Lower leg skin (tissue), 4 donors: ENCODE measurements around the gene XIRP1. TPM values are rescaled to one million over a fixed set of nuclear protein-coding genes. Genes with fewer than 3 reads are reported as not detected.

Source experiments
- DNase-seq, 2 donors: peaks; one replicate each; pipeline ENCODE4 v3.0.0-alpha.2; 2019; ENCODE audit warnings: low spot score in 2 of 2
- H3K4me3 ChIP-seq: fragments of 200-600 bp; sonication (generic); 2 replicates; pipeline ENCODE4 v1.5.1; 2017; ENCODE audit warnings: mild to moderate bottlenecking, low read depth; ENCODE audit not compliant: poor library complexity, severe bottlenecking
- POLR2A ChIP-seq, 2 donors: fragments of 450-650 bp; IDR thresholded peaks; one replicate each; pipeline ENCODE4 v1.6.1; 2016 to 2017; ENCODE audit warnings: antibody characterized with exemption in 2 of 2, mild to moderate bottlenecking in 1 of 2, moderate library complexity in 1 of 2
- whole genome bisulfite sequencing, 2 donors: methylation state at CpG; one replicate each; pipeline ENCODE4 v1.1.5; 2018; 5-methylcytosine and 5-hydroxymethylcytosine counted together
- intact Hi-C: fragments of 100-400 bp; cut with DNase I; formaldehyde crosslinking; loops from one replicate; pipeline ENCODE4 v1.15.0; 2023; ENCODE audit warnings: low total_unique reads
- total RNA-seq, 4 donors: library from RNA; depleted of rRNA; stranded (reverse); fragments of >200 nt; gene quantifications; one replicate each; pipeline ENCODE4 v1.1.0, GENCODE V29; 2016
- TF ChIP-seq, protein P1 (sequence below), 3 donors: fragments of 450-650 bp; IDR thresholded peaks; one replicate each; pipeline ENCODE4 v1.5.1; 2016; ENCODE audit warnings: antibody characterized with exemption in 3 of 3, mild to moderate bottlenecking in 3 of 3, moderate library complexity in 2 of 3

XIRP1 gene
- total RNA-seq, 4 donors from 2014 or later = not detected

DNA sequence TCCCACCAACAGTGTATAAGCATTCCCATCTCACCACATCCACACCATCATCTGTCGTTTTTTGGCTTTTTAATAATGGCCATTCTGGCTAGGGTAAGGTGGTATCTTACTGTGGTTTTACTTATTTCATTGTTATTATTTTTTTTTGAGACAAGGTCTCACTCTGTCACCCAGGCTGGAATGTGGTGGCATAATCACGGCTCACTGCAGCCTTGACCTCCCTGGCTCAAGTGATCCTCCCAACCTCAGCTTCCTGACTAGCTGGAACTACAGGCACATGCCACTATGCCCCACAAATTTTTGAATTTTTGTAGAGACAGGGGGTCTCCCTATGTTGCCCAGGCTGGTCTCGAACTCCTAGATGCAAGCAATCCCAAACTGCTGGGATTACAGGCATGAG lies 28.0 kb downstream of the XIRP1 start:
- DNase-seq = no peak
- H3K4me3 ChIP-seq = no peak overlapping the region
- no peak for TF ChIP-seq POLR2A (IDR thresholded peaks at IDR 0.05)
- TF ChIP-seq, protein P1, sequence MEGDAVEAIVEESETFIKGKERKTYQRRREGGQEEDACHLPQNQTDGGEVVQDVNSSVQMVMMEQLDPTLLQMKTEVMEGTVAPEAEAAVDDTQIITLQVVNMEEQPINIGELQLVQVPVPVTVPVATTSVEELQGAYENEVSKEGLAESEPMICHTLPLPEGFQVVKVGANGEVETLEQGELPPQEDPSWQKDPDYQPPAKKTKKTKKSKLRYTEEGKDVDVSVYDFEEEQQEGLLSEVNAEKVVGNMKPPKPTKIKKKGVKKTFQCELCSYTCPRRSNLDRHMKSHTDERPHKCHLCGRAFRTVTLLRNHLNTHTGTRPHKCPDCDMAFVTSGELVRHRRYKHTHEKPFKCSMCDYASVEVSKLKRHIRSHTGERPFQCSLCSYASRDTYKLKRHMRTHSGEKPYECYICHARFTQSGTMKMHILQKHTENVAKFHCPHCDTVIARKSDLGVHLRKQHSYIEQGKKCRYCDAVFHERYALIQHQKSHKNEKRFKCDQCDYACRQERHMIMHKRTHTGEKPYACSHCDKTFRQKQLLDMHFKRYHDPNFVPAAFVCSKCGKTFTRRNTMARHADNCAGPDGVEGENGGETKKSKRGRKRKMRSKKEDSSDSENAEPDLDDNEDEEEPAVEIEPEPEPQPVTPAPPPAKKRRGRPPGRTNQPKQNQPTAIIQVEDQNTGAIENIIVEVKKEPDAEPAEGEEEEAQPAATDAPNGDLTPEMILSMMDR (IDR thresholded peaks at IDR 0.05) = no peak
- intact Hi-C loops = no loop called here
- WGBS, 2 donors = 87 to 96% methylated on average over 3 of the region's 3 CpGs

DNA sequence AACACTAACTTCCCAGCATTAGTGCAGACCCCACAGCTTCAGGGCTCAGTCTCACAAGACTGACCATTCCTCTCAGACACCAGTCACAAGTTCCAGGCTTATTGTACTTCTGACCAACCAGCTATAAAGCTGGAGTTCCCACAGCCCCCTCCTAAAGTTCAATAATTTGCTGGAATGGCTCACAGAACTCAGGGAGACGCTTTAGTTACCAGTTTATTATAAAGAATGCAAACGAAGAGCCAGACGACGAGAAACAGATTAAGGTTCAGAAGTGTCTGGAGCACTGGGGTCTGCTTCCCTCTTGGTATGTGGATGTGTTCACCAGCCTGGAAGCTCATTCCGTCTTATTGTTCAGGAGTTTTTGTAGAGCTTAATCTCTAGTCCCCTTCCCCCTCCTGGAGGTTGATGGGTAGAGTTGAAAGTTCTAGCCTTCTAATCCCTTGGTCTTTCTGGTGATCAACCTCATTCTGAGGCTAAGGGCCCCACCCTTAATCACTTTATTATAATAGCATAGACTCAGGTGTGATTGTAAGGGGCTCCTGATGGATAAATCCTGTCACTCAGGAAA lies 34.2 kb downstream of the XIRP1 start:
- intact Hi-C loops = no loop called here
- H3K4me3 ChIP-seq = no peak overlapping the region
- WGBS, 2 donors = 74 to 77% methylated on average over 5 of the region's 5 CpGs
- DNase-seq = no peak
- TF ChIP-seq, protein P1 (IDR thresholded peaks at IDR 0.05) = no peak
- no peak for TF ChIP-seq POLR2A (IDR thresholded peaks at IDR 0.05)

DNA sequence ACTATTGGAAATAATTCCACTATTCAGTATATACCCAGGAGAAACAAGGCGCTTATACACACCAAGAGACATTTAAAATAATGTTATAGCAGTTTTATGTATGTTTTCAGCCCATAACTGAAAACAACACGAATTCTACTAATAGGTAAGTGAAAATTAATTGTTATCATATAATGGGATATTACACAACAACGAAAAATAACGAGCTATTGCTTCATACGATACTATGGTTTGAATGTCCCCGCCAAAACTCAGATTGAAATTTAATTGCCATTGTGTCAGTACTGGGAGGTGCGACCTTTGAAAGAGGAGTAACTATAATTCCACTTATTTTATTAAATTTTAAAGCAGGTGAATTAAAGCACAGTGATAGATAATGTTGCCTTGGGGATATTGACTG lies 35.0 kb downstream of the XIRP1 start:
- no peak for DNase-seq
- H3K4me3 ChIP-seq = no peak overlapping the region
- WGBS, 2 donors = 82 to 83% methylated on average over 7 of the region's 7 CpGs
- no peak for TF ChIP-seq POLR2A (IDR thresholded peaks at IDR 0.05)
- TF ChIP-seq, protein P1 (IDR thresholded peaks at IDR 0.05) = no peak
- intact Hi-C loops = no loop called here

DNA sequence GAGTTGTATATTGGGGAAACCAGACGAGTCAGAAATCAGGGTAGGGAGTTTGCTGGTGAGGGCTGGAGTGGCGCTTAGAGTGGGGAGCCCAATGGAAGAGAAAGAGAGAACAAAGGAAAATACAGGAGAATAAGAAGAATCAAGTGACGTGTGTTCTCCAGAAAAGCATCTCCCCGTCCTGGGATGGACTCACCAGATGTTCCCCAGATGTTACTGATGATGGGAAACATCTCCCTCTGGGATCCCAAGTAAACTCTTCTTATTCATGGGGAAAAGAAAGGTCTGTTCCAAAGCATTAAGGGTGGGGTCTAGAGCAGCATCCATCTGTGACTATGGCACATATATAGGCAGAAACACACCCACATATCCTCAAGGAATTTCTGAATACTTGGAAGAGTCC lies 36.0 kb downstream of the XIRP1 start:
- WGBS, 2 donors = 60 to 76% methylated on average over 4 of the region's 4 CpGs
- DNase-seq = peak in 1 of 2 donors; percentile 36
- no peak for TF ChIP-seq POLR2A (IDR thresholded peaks at IDR 0.05)
- TF ChIP-seq, protein P1 (IDR thresholded peaks at IDR 0.05) = no peak
- no peak overlapping the region for H3K4me3 ChIP-seq
- intact Hi-C loops = no loop called here

DNA sequence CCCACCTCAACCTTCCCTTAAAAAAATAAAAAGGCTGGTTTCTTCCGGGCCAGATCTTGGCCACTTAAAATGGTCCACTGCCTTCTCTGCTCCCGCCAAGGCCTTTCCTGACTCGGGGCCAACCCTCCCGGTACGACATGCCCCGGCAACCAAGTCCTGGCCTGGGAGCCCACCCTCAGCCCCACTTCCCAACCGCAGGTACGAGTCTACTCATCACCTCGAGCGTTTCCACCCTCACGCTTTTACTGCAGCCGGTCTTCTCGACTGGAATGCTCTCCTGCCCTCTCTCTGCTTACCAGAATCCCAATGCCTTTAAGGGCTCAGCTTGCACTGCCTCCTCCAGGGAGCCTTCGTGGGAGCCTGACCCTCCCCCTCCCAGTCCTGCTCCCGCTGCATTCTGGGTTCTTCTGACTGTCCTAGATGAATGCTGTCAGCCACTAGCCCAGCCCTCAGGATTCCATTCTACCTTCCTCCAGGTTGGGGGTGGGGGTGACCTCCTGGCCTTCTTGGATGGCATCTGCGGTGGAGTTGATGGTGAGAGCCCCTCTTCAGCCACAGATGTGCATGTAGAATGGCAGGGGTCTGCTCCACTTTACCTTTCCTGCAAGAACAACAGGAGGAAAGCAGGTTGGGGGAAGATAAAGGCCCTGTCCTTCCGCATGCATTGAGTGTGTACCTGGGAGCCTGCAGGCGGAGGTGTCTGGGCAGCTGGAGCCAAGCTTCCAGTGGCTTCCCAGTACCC lies 37.9 kb downstream of the XIRP1 start:
- TF ChIP-seq POLR2A (IDR thresholded peaks at IDR 0.05) = no peak
- TF ChIP-seq, protein P1 (IDR thresholded peaks at IDR 0.05) = no peak
- no peak overlapping the region for H3K4me3 ChIP-seq
- peak in 1 of 2 donors; percentile 91 for DNase-seq
- WGBS, 2 donors = 56 to 60% methylated on average over 18 of the region's 18 CpGs
- intact Hi-C loops = no loop called here

DNA sequence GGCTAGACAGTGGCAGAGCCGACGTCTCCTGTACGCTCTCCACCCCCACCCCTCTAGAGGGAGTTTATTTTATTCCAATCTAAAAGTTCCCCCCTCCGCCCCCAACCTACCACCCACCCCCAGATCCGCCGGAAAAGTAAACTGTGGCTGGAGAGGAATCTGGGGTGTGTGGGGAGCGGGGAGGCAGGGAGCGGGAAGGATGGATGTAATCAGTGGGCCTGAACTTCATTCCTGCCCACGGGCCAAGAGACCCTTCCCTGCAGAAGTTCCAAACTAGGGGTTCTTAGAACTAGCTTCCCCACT lies 38.5 kb downstream of the XIRP1 start:
- no peak for TF ChIP-seq POLR2A (IDR thresholded peaks at IDR 0.05)
- TF ChIP-seq, protein P1 (IDR thresholded peaks at IDR 0.05) = no peak
- 38 to 47% methylated on average over 9 of the region's 9 CpGs for WGBS, 2 donors
- no peak for DNase-seq
- intact Hi-C loops = no loop called here
- H3K4me3 ChIP-seq = no peak overlapping the region
